Immature natural killer cell (primary cell): ENCODE measurements around the gene KIF4B. TPM values are rescaled to one million over a fixed set of nuclear protein-coding genes. Genes with fewer than 3 reads are reported as not detected.
A peak's percentile ranks its signal among the peaks of the same experiment; 100 is the strongest.
"Not testable (repeated sequence)": the region's sequence is repeated elsewhere in the genome, so short reads cannot be mapped to it uniquely, and the experiment has no call there.

ENCODE experiments used
- DNase-seq, 3 donors: peaks; one replicate each; pipeline ENCODE4 v3.0.0; 2022; ENCODE audit warnings: mixed read lengths in 1 of 3
- H3K27ac Mint-ChIP-seq, 6 donors: one replicate each; pipeline ENCODE4 v1.8.0; 2020; ENCODE audit warnings: mixed read lengths in 6 of 6, mild to moderate bottlenecking in 5 of 6, inconsistent platforms in 4 of 6, moderate library complexity in 3 of 6
- H3K27me3 Mint-ChIP-seq, 3 donors: one replicate each; pipeline ENCODE4 v1.8.0; 2020 to 2021; ENCODE audit warnings: low read depth in 3 of 3, mild to moderate bottlenecking in 3 of 3, mixed read lengths in 3 of 3, moderate library complexity in 3 of 3, inconsistent platforms in 1 of 3
- H3K36me3 Mint-ChIP-seq, 3 donors: one replicate each; pipeline ENCODE4 v1.8.0; 2020; ENCODE audit warnings: mixed read lengths in 3 of 3, inconsistent platforms in 2 of 3, mild to moderate bottlenecking in 2 of 3
- H3K4me1 Mint-ChIP-seq, 2 donors: one replicate each; pipeline ENCODE4 v1.8.0; 2020; ENCODE audit warnings: inconsistent platforms in 2 of 2, mild to moderate bottlenecking in 2 of 2, mixed read lengths in 2 of 2, moderate library complexity in 1 of 2
- H3K4me3 Mint-ChIP-seq, 5 donors: one replicate each; pipeline ENCODE4 v1.8.0; 2020; ENCODE audit warnings: mild to moderate bottlenecking in 5 of 5, mixed read lengths in 5 of 5, inconsistent platforms in 3 of 5, moderate library complexity in 3 of 5
- H3K9me3 Mint-ChIP-seq, 6 donors: one replicate each; pipeline ENCODE4 v1.8.0; 2020; ENCODE audit warnings: mild to moderate bottlenecking in 6 of 6, mixed read lengths in 6 of 6, inconsistent platforms in 4 of 6, moderate library complexity in 3 of 6
- polyA plus RNA-seq, 3 donors: library from polyadenylated mRNA; unstranded; fragments of 300-500 nt; fragmentation: Illumina TruSeq; gene quantifications; one replicate each; pipeline ENCODE4 v1.2.3, GENCODE V29; 2021

Gene KIF4B
- polyA plus RNA-seq, 3 donors from 2014 or later = not detected

DNA sequence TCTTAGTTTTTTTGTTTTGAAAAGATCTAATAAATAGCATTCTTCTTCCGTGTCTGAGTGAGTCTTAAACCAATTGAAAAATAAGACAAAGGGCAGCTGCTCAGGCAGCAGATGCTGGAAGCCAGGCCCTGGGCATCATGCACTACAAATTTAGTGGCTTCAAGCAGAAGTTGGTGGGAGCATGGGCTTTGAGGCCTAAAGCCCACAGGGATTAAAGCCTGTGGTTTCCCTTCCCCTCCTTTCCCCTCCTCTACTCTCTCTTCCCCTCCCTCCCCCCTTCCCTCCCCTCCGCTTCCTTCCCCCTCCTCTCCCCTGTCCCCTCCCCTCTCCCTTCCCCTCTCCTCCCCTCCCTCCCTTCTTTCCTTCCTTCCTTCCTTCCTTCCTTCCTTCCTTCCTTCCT, 20.1 kb upstream of the KIF4B start:
- Mint-ChIP-seq H3K4me1 (no peaks in the 10 kb centered on the region), H3K4me3 (no peak overlapping the region), H3K36me3 (no peaks in the 10 kb centered on the region), H3K27ac (no peak overlapping the region), H3K9me3 (no peaks in the 10 kb centered on the region), H3K27me3 (peaks cover 2 to 10% (median 4%) of the 10 kb centered on the region in 3 donors)
- DNase-seq = no peak

DNA sequence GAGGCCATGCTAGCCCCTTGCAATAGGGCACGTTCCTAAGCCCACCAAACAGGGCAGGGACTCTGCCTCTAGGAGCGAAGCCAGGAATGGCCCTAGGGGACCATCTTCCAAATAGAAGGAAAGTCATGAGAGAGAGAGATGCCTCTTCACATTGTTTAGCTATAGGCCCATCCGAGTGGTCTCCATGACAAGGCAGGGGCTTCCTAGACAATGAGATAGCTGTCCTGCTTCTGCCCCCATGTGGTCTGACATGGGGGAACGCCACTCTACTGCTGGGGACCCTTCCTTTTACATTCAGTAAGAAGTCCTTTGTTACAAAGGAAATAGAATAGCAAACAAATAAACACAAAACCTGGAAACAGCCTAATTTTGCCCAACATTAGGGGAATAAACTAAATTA, 17.9 kb upstream of the KIF4B start:
- H3K9me3 Mint-ChIP-seq = no peaks in the 10 kb centered on the region
- no peak for DNase-seq
- H3K36me3 Mint-ChIP-seq = no peaks in the 10 kb centered on the region
- H3K4me3 Mint-ChIP-seq = no peak overlapping the region
- peaks cover 0 to 13% (median 5%) of the 10 kb centered on the region in 3 donors for H3K27me3 Mint-ChIP-seq
- no peaks in the 10 kb centered on the region for H3K4me1 Mint-ChIP-seq
- H3K27ac Mint-ChIP-seq = no peak overlapping the region

DNA sequence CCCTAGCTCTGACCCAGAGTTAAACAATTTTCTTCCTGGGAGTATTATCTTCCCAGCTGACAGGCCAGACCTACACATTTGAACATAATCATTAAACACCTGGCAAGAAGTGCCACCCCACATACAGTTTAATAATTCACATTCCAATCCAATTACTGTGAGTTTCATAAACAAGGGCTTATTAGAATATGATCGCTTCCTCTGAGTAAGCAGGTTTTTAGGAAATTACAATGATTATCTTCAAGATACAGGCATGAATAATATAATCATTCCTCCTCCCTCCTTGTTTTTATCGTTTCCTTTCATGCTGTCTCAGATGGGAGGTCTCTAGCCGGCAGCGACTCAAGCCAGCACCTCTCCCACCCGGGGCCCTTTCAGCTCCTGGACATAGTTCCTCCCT, 15.8 kb upstream of the KIF4B start:
- no peaks in the 10 kb centered on the region for H3K36me3 Mint-ChIP-seq
- no peak for DNase-seq
- no peak overlapping the region for H3K4me3 Mint-ChIP-seq
- no peaks in the 10 kb centered on the region for H3K9me3 Mint-ChIP-seq
- peaks cover 4 to 10% (median 7%) of the 10 kb centered on the region in 3 donors for H3K27me3 Mint-ChIP-seq
- no peak overlapping the region for H3K27ac Mint-ChIP-seq
- no peaks in the 10 kb centered on the region for H3K4me1 Mint-ChIP-seq

DNA sequence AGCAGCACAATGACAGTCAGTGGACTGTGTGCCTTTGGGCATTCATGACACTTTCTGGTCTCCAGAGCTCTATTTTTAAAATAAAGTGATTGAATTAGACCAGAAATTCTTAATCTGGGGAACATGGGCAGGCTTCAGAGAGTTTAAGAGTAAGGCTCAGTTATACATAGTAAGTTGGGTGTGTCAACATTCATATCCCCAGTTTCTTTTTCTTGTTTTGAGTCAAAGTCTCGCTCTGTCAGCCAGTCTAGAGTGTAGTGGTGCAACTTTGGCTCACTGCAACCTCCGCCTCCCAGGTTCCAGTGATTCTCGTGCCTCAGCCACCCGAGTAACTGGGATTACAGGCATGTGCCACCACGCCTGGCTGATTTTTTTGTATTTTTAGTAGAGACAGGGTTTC, 13.7 kb upstream of the KIF4B start:
- H3K4me3 Mint-ChIP-seq = no peak overlapping the region
- H3K9me3 Mint-ChIP-seq = no peaks in the 10 kb centered on the region
- no peaks in the 10 kb centered on the region for H3K4me1 Mint-ChIP-seq

DNA sequence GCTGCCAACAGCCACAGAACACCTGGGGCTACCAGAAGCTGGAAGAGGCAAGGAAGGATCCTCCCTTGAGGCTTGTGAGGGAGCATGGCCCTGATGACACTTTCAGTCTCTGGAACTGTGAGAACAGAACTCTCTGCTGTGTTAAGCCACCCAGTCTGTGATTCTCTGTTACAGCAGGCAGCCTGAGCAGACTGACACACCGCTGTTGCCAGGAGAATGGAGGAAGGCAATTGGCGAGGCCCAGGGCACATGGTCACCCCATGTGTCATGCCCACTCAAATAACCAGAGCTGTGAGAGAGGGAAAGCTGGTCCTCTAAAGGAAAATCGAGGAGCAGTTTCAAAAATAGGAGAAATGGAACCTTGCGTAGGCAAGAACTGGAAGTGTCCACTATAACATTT, 12.0 kb upstream of the KIF4B start:
- Mint-ChIP-seq H3K36me3 (no peaks in the 10 kb centered on the region), H3K27ac (no peak overlapping the region), H3K4me1 (no peaks in the 10 kb centered on the region), H3K9me3 (no peaks in the 10 kb centered on the region), H3K27me3 (peaks cover 4 to 15% (median 11%) of the 10 kb centered on the region in 3 donors), H3K4me3 (no peak overlapping the region)
- DNase-seq = no peak

More for the DNA sequence above, 13.7 kb upstream of the KIF4B start:
- H3K27me3 Mint-ChIP-seq = peaks cover 4 to 13% (median 9%) of the 10 kb centered on the region in 3 donors
- no peaks in the 10 kb centered on the region for H3K36me3 Mint-ChIP-seq
- DNase-seq = no peak
- H3K27ac Mint-ChIP-seq = no peak overlapping the region

DNA sequence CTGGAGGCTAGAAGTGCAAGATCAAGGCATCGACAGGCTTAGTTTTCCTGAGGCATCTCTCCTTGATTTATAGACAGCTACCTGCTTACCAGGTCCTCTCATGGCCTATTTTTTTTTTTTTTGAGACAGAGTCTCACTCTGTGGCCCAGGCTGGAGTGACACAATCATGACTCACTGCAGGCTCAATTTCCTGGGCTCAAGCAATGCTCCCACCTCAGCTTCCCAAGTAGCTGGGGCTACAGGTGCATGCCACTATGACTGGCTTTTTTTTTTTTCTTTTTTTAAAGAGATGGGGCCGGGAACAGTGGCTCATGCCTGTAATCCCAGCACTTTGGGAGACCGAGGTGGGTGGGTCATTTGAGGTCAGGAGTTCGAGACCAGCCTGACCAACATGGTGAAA, 10.8 kb upstream of the KIF4B start:
- H3K9me3 Mint-ChIP-seq, H3K36me3 Mint-ChIP-seq, H3K27ac Mint-ChIP-seq, H3K4me1 Mint-ChIP-seq, H3K4me3 Mint-ChIP-seq, DNase-seq: not testable (repeated sequence)
- peaks cover 4 to 11% (median 11%) of the 10 kb centered on the region in 3 donors for H3K27me3 Mint-ChIP-seq

DNA sequence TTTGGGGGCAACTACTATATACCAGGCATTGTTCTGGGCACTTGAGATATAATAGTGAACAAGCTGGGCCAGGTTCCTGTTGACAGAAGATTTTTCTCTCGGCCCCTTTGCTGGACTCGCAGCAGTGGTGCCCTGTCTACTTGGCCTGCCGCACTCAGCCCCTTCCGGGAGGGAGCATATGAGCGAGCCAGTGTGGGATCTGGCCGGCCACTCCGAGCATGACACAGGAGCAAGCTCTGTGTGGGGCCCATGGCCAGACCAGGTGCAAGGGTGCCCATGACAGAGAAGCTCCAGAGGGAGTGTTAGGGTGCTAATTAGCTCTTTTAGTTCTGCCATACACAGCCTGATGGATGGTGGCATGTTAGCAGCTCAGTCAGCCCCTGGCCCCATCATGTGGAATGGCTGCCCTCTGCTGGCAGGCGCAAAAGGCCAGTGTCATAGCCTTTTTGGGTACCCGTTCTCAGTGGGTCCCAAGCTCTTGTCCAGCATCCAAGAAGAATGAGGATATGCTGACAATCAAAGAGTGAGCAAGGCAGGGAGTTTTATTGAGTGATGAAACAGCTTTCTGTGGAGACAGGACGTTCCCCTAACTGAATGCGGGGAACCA, 9.3 kb upstream of the KIF4B start:
- no peaks in the 10 kb centered on the region for H3K9me3 Mint-ChIP-seq
- no peaks in the 10 kb centered on the region for H3K4me1 Mint-ChIP-seq

DNA sequence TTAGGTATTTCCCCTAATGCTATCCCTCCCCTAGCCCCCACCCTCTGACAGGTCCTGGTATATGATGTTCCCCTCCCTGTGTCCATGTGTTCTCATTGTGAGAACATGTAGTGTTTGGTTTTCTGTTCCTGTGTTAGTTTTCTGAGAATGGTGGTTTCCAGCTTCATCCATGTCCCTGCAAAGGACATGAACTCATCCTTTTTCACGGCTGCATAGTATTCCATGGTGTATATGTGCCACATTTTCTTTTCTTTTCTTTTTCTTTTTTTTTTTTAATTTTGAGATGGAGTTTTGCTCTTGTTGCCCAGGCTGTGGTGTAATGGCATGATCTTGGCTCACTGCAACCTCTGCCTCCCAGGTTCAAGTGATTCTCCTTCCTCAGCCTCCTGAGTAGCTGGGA, 7.3 kb upstream of the KIF4B start:
- not testable (repeated sequence) for H3K27ac Mint-ChIP-seq, H3K27me3 Mint-ChIP-seq, DNase-seq, H3K9me3 Mint-ChIP-seq, H3K4me1 Mint-ChIP-seq, H3K36me3 Mint-ChIP-seq, H3K4me3 Mint-ChIP-seq

More for the DNA sequence above, 9.3 kb upstream of the KIF4B start:
- H3K27me3 Mint-ChIP-seq = peaks cover 4 to 9% (median 6%) of the 10 kb centered on the region in 3 donors
- no peak overlapping the region for H3K4me3 Mint-ChIP-seq
- H3K36me3 Mint-ChIP-seq = no peaks in the 10 kb centered on the region
- peak in 1 of 3 donors; percentile 8 for DNase-seq
- no peak overlapping the region for H3K27ac Mint-ChIP-seq

DNA sequence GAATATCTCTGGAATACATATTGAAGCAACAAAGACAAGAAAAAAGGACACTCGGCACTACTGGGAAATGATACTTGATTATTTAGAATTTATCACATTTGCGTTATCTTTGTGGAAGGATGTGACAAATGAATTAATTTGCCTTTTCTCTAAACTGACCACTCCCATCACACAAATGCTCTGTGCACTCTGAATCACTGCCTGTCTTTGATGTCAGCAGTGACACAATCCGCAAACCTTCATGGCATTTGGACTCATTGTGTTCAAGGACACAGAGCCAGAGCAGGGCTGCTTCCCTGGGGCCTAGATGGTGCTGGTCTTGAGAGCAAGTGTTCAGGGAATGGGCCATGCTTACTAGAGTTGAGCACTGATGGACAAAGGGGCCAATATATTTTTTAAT, 4.9 kb upstream of the KIF4B start:
- H3K27me3 Mint-ChIP-seq = peaks cover 5 to 9% (median 6%) of the 10 kb centered on the region in 3 donors
- no peaks in the 10 kb centered on the region for H3K4me1 Mint-ChIP-seq
- DNase-seq = no peak
- H3K4me3 Mint-ChIP-seq = no peak overlapping the region
- H3K9me3 Mint-ChIP-seq = no peaks in the 10 kb centered on the region
- no peaks in the 10 kb centered on the region for H3K36me3 Mint-ChIP-seq
- no peak overlapping the region for H3K27ac Mint-ChIP-seq

DNA sequence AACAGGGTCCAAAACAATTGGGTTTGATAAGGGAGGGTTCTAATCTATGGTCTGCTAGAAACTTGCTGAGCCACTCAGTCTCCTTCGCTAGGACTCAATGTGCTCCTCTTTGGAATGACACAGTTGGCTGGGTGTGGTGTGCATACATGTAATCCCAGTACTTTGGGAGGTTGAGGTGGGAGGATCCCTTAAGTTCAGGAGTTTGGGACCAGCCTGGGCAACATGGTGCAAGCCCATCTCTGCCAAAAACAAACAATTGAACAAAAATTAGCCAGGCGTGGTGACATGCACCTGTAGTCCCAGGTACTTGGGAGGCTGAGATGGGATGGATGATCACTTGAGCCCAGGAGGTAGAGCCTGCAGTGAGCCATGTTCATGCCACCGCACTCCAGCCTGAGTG, 2.7 kb upstream of the KIF4B start:
- DNase-seq = no peak
- no peaks in the 10 kb centered on the region for H3K36me3 Mint-ChIP-seq
- H3K27me3 Mint-ChIP-seq = peaks cover 0 to 9% (median 7%) of the 10 kb centered on the region in 3 donors
- H3K4me1 Mint-ChIP-seq = no peaks in the 10 kb centered on the region
- H3K9me3 Mint-ChIP-seq = peaks cover 0 to 6% (median 0%) of the 10 kb centered on the region in 6 donors
- H3K4me3 Mint-ChIP-seq = no peak overlapping the region
- no peak overlapping the region for H3K27ac Mint-ChIP-seq

DNA sequence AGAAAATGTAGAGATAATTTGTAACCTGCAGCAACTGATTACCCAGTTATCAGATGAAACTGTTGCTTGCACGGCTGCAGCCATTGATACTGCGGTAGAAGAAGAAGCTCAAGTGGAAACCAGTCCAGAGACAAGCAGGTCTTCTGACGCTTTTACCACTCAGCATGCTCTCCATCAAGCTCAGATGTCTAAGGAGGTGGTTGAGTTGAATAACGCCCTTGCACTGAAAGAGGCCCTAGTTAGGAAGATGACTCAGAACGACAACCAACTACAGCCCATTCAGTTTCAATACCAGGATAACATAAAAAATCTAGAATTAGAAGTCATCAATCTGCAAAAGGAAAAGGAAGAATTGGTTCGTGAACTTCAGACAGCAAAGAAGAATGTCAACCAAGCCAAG, 1.7 kb downstream of the KIF4B start:
- H3K27ac Mint-ChIP-seq = no peak overlapping the region
- H3K4me3 Mint-ChIP-seq = no peak overlapping the region
- no peaks in the 10 kb centered on the region for H3K4me1 Mint-ChIP-seq
- no peak for DNase-seq
- peaks cover 2 to 9% (median 7%) of the 10 kb centered on the region in 3 donors for H3K27me3 Mint-ChIP-seq
- H3K36me3 Mint-ChIP-seq = no peaks in the 10 kb centered on the region
- peaks cover 0 to 6% (median 0%) of the 10 kb centered on the region in 6 donors for H3K9me3 Mint-ChIP-seq

DNA sequence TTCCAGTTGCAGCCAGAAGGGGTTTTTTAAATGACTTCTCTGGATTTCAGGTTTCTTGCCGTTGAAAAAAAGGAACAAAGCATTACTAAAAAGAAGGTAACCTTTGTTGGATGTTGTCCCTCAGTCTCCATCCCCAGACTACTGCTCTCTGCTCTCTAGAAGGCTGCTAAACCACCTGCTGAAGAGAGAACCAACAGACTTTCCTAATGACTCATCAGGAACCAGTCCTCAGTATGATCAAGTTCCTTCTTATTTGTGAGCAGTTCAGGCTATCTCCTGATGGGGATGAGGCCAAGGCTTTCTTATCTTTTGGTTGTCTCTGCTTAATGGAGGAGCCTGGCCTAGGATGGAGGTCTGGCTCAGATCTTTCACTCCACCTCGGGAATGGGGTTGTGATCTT, 4.1 kb downstream of the KIF4B start:
- Mint-ChIP-seq H3K9me3 (peaks cover 0 to 6% (median 0%) of the 10 kb centered on the region in 6 donors), H3K27me3 (peaks cover 2 to 7% (median 5%) of the 10 kb centered on the region in 3 donors), H3K4me3 (no peak overlapping the region), H3K36me3 (no peaks in the 10 kb centered on the region), H3K27ac (no peak overlapping the region), H3K4me1 (no peaks in the 10 kb centered on the region)
- no peak for DNase-seq

DNA sequence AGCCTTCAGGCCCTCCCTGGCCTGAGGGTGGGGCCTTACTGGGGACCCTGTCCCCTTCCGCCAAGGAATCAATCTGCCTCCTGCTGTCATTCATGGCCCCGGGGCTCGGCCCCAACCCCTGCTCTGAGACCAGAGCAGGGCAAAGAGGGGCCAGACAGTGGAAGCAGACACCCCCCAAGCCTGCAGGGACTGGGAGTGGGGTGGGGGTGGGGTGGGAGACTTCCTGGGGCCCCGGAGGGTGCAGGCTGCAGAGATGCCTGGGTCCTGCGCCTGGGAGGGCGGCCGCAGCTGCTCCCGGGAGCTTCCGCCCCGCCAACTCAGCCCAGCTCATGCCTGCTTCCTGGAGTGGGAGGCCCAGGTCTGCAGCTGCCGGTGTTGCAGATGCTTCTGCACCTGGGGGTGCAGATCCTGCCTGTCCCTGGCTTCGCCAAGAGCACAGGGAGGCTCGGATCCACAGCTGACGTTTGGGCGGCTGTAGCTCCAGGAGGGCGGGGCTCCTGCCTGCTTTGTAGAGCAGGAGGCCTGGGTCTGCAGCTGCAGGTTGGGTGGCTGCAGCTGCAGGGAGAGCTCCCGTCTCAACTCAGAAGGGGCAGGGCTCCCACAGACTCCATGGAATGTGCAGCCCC, 6.2 kb downstream of the KIF4B start:
- H3K27ac Mint-ChIP-seq = no peak overlapping the region
- no peak overlapping the region for H3K4me3 Mint-ChIP-seq
- H3K9me3 Mint-ChIP-seq = peaks cover 0 to 6% (median 0%) of the 10 kb centered on the region in 6 donors
- H3K4me1 Mint-ChIP-seq = no peaks in the 10 kb centered on the region
- DNase-seq = no peak
- peaks cover 0 to 4% (median 2%) of the 10 kb centered on the region in 3 donors for H3K27me3 Mint-ChIP-seq
- no peaks in the 10 kb centered on the region for H3K36me3 Mint-ChIP-seq

DNA sequence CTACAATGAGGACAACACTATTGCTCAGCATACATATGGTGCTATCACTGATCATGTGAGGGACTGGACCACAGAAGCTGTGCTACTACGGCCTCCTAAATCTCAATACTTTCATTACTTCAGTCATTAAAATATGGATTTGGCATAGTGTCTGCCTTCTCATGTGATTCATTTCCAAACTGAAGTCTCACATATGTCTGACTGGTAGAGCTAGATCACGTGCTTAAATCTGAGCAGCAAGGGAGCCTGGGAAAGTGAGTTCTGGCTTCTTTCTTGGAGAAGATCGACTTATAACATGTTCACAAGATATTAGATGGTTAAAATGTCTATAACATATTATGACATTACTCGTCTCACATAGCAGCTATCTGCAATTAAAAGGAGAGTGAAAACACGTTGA, 8.3 kb downstream of the KIF4B start:
- Mint-ChIP-seq H3K9me3 (peaks cover 0 to 1% (median 0%) of the 10 kb centered on the region in 6 donors), H3K4me3 (no peak overlapping the region), H3K27me3 (peaks cover 0 to 9% (median 2%) of the 10 kb centered on the region in 3 donors), H3K36me3 (no peaks in the 10 kb centered on the region), H3K27ac (no peak overlapping the region), H3K4me1 (no peaks in the 10 kb centered on the region)
- DNase-seq = no peak

DNA sequence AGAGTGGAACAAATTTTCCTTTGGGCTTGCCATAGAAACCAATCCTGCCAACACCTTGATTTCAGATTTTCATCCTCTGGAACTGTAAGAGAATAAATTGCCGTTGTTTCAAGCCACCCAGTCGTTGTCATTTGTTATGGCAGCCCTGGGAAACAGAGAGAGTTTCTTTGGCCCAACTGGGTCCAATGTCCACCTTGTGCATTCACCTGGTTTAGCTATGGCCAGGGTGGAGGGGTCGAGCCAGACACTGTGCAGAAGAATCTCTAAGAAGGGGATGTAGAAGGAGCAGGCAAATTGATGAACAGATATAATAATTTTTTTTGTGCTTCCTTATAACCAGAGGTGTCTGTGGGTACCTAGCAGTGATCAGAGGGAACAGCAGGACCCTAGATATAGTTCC, 9.8 kb downstream of the KIF4B start:
- no peaks in the 10 kb centered on the region for H3K4me1 Mint-ChIP-seq
- no peaks in the 10 kb centered on the region for H3K36me3 Mint-ChIP-seq
- peaks cover 0 to 7% (median 1%) of the 10 kb centered on the region in 3 donors for H3K27me3 Mint-ChIP-seq

More for the DNA sequence above, 9.8 kb downstream of the KIF4B start:
- Mint-ChIP-seq H3K27ac (no peak overlapping the region), H3K9me3 (peaks cover 0 to 4% (median 1%) of the 10 kb centered on the region in 6 donors), H3K4me3 (no peak overlapping the region)
- DNase-seq = no peak
